ENCODE measurements around the gene PRKCA. TPM values are rescaled to one million over a fixed set of nuclear protein-coding genes. Genes with fewer than 3 reads are reported as not detected.

The PRKCA gene
- total and polyA plus RNA-seq, 2 of the 13 experiments (the other 11 are each of a cell fraction or from before 2014, with no cell fraction given) = 18.5 to 21.5 TPM

DNA sequence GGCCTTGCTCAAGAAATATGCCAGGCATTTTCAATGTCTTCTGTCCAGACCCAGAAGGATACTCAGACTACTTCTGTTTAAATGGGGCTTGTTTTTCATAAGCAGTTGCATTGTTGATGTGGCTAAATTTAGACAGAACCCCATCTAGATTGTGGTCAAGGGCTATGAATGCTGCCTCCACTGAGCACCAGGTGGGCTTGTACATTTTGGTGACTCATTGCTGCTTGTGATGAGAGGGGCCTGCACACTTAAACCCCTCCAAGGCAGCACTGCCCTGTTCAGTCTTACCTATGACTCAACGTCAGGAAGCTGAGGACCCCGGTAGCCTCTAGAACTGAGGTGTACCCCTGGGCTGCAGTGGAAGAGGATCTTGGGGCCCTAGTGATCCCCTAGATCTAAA is 144.0 kb downstream of the PRKCA start:
- Histone ChIP-seq H3K9me3 (ENCODE audit: low read length) (no peaks in the 10 kb centered on the region), H3K9ac (ENCODE audit: insufficient read depth, low read depth, low read length) (no peak overlapping the region), H3K4me3 (replicated peaks in 1 of 3; ENCODE audit: insufficient read depth in 1 of 3, low read depth in 2 of 3, low read length in 3 of 3) (no peak overlapping the region), H3K4me2 (ENCODE audit: low read depth, low read length) (no peak overlapping the region), H3K4me1 (ENCODE audit: insufficient read depth, low read length) (peaks cover 85% of the 10 kb centered on the region), H3K27ac (ENCODE audit: extremely low read length, insufficient read depth, low read length) (no peak overlapping the region), H2AFZ (ENCODE audit: low read length) (no peak overlapping the region), H4K20me1 (ENCODE audit: insufficient read depth, low read length) (no peaks in the 10 kb centered on the region), H3K27me3 (ENCODE audit: control insufficient read depth in 1 of 2, insufficient read depth in 2 of 2, low read length in 2 of 2) (no peaks in the 10 kb centered on the region), H3K36me3 (replicated peaks in 1 of 2; ENCODE audit: control insufficient read depth in 1 of 2, insufficient read depth in 2 of 2, low read length in 2 of 2) (no peaks in the 10 kb centered on the region), H3K79me2 (ENCODE audit: insufficient read depth, low read length) (peaks cover 42% of the 10 kb centered on the region)
- intact Hi-C loops (cut with micrococcal nuclease; ENCODE audit: unreplicated experiment) = no loop called here
- BruUV-seq (replicated peaks) = no TSS peak
- ChIA-PET CTCF (ENCODE audit: low intra/inter-chr PET ratio, low total read pairs) (no interaction called here), POLR2A (interaction anchor here (2.0 kb wide), 1 partner anchor 13 kb away, joined by 6 read pairs; no protein-coding TSS in a partner anchor)
- DNase-seq (ENCODE audit: low spot score) = no peak
- in situ Hi-C loops (cut with HindIII; ENCODE audit: extremely low pct_ligation_motif_present, low pct_unique_long_range_greater_than_20kb) = no loop called here
- no peak for ATAC-seq
- FAIRE-seq = no peak
- 97% methylated on average over 2 of the region's 2 CpGs for WGBS (ENCODE audit: low lambda C conversion rate)
- TF ChIP-seq, protein P1, sequence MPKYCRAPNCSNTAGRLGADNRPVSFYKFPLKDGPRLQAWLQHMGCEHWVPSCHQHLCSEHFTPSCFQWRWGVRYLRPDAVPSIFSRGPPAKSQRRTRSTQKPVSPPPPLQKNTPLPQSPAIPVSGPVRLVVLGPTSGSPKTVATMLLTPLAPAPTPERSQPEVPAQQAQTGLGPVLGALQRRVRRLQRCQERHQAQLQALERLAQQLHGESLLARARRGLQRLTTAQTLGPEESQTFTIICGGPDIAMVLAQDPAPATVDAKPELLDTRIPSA (CRISPR knock-in tag; IDR thresholded peaks at IDR 0.05; ENCODE audit: borderline replicate concordance) = no peak
- TF ChIP-seq ZNF629 (CRISPR knock-in tag; conservative IDR thresholded peaks at IDR 0.05) (no peak), ZSCAN21 (CRISPR knock-in tag; IDR thresholded peaks at IDR 0.05; ENCODE audit: borderline replicate concordance) (no peak), TMF1 (CRISPR knock-in tag; IDR thresholded peaks at IDR 0.05; ENCODE audit: low read depth) (no peak), IRF2 (CRISPR knock-in tag; IDR thresholded peaks at IDR 0.05) (no peak), HNF4G (IDR thresholded peaks at IDR 0.05; ENCODE audit: borderline replicate concordance, low read depth, low read length) (no peak), HNF4G (CRISPR knock-in tag; IDR thresholded peaks at IDR 0.05; ENCODE audit: borderline replicate concordance, low read depth) (no peak), BHLHE40 (IDR thresholded peaks at IDR 0.05; ENCODE audit: low read length) (no peak), TOE1 (CRISPR knock-in tag; IDR thresholded peaks at IDR 0.05) (no peak), JUNB (CRISPR knock-in tag; IDR thresholded peaks at IDR 0.05; ENCODE audit: borderline replicate concordance) (no peak), PAF1 (CRISPR knock-in tag; IDR thresholded peaks at IDR 0.05) (no peak), ZBTB34 (CRISPR knock-in tag; IDR thresholded peaks at IDR 0.05) (no peak), PPARG (CRISPR knock-in tag; conservative IDR thresholded peaks at IDR 0.05) (no peak), SOX5 (CRISPR knock-in tag; IDR thresholded peaks at IDR 0.05; ENCODE audit: borderline replicate concordance) (no peak)
- TF ChIP-seq, protein P2, sequence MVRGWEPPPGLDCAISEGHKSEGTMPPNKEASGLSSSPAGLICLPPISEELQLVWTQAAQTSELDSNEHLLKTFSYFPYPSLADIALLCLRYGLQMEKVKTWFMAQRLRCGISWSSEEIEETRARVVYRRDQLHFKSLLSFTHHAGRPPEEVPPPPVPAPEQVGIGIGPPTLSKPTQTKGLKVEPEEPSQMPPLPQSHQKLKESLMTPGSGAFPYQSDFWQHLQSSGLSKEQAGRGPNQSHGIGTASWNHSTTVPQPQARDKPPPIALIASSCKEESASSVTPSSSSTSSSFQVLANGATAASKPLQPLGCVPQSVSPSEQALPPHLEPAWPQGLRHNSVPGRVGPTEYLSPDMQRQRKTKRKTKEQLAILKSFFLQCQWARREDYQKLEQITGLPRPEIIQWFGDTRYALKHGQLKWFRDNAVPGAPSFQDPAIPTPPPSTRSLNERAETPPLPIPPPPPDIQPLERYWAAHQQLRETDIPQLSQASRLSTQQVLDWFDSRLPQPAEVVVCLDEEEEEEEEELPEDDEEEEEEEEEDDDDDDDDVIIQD (CRISPR knock-in tag; IDR thresholded peaks at IDR 0.05; ENCODE audit: low read depth) = no peak
- TF ChIP-seq, protein P3, sequence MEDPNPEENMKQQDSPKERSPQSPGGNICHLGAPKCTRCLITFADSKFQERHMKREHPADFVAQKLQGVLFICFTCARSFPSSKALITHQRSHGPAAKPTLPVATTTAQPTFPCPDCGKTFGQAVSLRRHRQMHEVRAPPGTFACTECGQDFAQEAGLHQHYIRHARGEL (CRISPR knock-in tag; IDR thresholded peaks at IDR 0.05) = no peak

All from HepG2 (cell line).